ENCODE data around the gene BTBD9.

Gene BTBD9

GRCh38 chr6:38542031-38542430 lies 97.7 kb downstream of the BTBD9 start:
- FAIRE-seq (no peak), DNase-seq (ENCODE audit: insufficient read length, low spot score) (no peak)
- TF ChIP-seq CTCF (IDR thresholded peaks at IDR 0.05; ENCODE audit: insufficient read depth, missing control alignments), result no peak

DNA sequence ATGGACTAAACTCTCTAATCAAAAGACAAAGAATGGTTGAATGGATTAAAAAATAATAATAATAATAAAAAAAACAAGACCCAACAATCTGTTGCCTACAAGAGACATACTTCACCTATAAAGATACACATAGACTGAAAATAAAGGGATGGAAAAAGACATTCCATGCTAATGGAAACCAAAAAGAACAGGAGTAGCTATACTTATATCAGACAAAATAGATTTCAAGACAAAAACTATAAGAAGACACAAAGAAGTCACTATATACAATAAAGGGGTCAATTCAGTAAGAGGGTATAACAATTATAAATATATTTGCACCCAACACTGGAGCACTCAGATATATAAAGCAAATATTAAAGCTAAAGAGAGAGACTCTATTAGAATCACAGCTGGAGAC lies 106.7 kb downstream of the BTBD9 start:
- FAIRE-seq (no peak), DNase-seq (ENCODE audit: insufficient read length, low spot score) (no peak)
- TF ChIP-seq CTCF (IDR thresholded peaks at IDR 0.05; ENCODE audit: insufficient read depth, missing control alignments), result no peak

GRCh38 chr6:38531134-38531533 lies 108.6 kb downstream of the BTBD9 start:
- FAIRE-seq, result no peak
- DNase-seq (ENCODE audit: insufficient read length, low spot score), result no peak
- TF ChIP-seq CTCF (IDR thresholded peaks at IDR 0.05; ENCODE audit: insufficient read depth, missing control alignments), result no peak

GRCh38 chr6:38528196-38528965 lies 111.3 kb downstream of the BTBD9 start:
- TF ChIP-seq CTCF (IDR thresholded peaks at IDR 0.05; ENCODE audit: insufficient read depth, missing control alignments), result no peak
- FAIRE-seq (no peak), DNase-seq (ENCODE audit: insufficient read length, low spot score) (no peak)

GRCh38 chr6:38527371-38527770 lies 112.4 kb downstream of the BTBD9 start:
- no peak for DNase-seq (ENCODE audit: insufficient read length, low spot score)
- no peak for FAIRE-seq
- TF ChIP-seq CTCF (IDR thresholded peaks at IDR 0.05; ENCODE audit: insufficient read depth, missing control alignments), result no peak

DNA sequence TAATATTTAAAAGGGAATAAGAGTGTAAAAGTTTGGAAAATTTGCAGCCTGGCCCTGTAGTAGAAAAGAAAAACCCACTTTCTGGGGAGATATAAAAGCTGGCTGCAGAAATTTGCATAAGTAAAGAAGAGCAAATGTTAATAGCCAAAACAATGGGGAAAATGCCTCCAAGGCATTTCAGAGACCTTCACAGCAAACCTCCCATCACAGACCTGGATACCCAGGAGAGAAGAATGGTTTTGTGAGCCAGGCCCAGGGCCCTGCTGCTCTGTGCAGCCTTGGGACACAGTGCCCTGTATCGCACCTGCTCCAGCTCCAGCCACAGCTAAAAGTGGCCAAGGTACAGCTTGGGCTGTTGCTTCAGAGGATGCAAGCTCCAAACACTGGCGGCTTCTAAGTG lies 113.8 kb downstream of the BTBD9 start:
- no peak for TF ChIP-seq CTCF (IDR thresholded peaks at IDR 0.05; ENCODE audit: insufficient read depth, missing control alignments)
- no peak for DNase-seq (ENCODE audit: insufficient read length, low spot score)
- FAIRE-seq, result no peak

DNA sequence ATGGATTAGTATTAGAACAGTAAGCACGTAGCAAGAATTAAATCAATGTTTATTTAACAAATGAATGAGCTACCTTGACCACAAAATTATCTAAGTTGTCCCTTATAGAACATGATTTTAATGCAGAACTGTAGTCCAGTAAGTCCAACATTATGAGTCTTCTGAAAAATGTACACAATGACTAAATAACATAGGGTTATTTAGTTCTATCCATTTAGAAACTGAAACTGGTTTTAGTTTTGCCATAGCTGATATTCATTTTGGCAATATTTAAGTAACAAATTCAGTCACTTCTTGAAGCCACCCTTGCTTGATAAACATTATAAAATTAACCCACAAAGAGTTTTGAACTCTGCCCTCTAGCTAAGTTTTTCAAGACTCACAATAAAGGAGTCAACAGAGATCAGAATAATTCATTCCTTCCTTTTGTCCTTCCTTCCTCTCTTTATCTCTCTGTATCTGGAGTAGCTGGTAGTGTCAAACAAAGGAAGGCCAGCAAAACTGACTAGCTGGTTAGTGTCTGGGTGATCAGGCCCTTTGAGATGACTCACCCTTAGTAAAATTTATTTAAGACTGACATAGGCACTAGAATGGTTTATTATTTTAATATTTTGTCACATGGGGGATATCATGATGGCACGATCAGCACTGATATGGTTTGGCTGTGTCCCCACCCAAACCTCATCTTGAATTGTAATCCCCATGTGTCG lies 115.1 kb downstream of the BTBD9 start:
- FAIRE-seq (no peak), DNase-seq (ENCODE audit: insufficient read length, low spot score) (no peak)
- TF ChIP-seq CTCF (IDR thresholded peaks at IDR 0.05; ENCODE audit: insufficient read depth, missing control alignments), result no peak
